ENCODE measurements around the gene KLHL6.

The KLHL6 gene

GRCh38 chr3:183502237-183503181, 53.0 kb downstream of the KLHL6 start:
- DNase-seq = no peak

GRCh38 chr3:183500981-183501704, 54.4 kb downstream of the KLHL6 start:
- DNase-seq = no peak

GRCh38 chr3:183500319-183500718, 55.2 kb downstream of the KLHL6 start:
- no peak for DNase-seq

- no peak for DNase-seq
These were observed 56.9 kb downstream of the KLHL6 start for GRCh38 chr3:183498634-183499033.

- DNase-seq = no peak
These were observed 58.2 kb downstream of the KLHL6 start for GRCh38 chr3:183497313-183497712.

GRCh38 chr3:183496311-183496710, 59.2 kb downstream of the KLHL6 start:
- no peak for DNase-seq

GRCh38 chr3:183494341-183494740, 61.2 kb downstream of the KLHL6 start:
- DNase-seq = no peak

- no peak for DNase-seq
These were observed 62.0 kb downstream of the KLHL6 start for GRCh38 chr3:183493296-183494045.

GRCh38 chr3:183492849-183493179, 62.7 kb downstream of the KLHL6 start:
- no peak for DNase-seq

GRCh38 chr3:183491923-183492848, 63.3 kb downstream of the KLHL6 start:
- DNase-seq = no peak

GRCh38 chr3:183491109-183491922, 64.2 kb downstream of the KLHL6 start:
- DNase-seq = no peak

- no peak for DNase-seq
These were observed 64.9 kb downstream of the KLHL6 start for GRCh38 chr3:183490653-183491052.

GRCh38 chr3:183490211-183490601, 65.3 kb downstream of the KLHL6 start:
- no peak for DNase-seq

GRCh38 chr3:183489455-183490210, 65.9 kb downstream of the KLHL6 start:
- no peak for DNase-seq

GRCh38 chr3:183488343-183488742, 67.2 kb downstream of the KLHL6 start:
- no peak for DNase-seq

- DNase-seq = no peak
These were observed 67.6 kb downstream of the KLHL6 start for GRCh38 chr3:183487896-183488295.

GRCh38 chr3:183487016-183487415, 68.5 kb downstream of the KLHL6 start:
- no peak for DNase-seq

GRCh38 chr3:183486472-183486871, 69.0 kb downstream of the KLHL6 start:
- no peak for DNase-seq

- no peak for DNase-seq
These were observed 69.9 kb downstream of the KLHL6 start for GRCh38 chr3:183485585-183485984.

- DNase-seq = no peak
These were observed 70.4 kb downstream of the KLHL6 start for GRCh38 chr3:183485093-183485492.

Measured in stimulated activated CD4-positive, alpha-beta T cell treated with anti-CD3 and anti-CD28 coated beads, Interleukin-4, amount 100 ng/mL, for 1 hour (primary cell).